Naive thymus-derived CD4-positive, alpha-beta T cell (primary cell): ENCODE data around the gene FCER1A. TPM values are rescaled to one million over a fixed set of nuclear protein-coding genes. Genes with fewer than 3 reads are reported as not detected.
A peak's percentile ranks its signal among the peaks of the same experiment; 100 is the strongest.

Experiments used
- ATAC-seq: fragments of 150-1000 bp; cut with Tn5 transposase; 2 replicates; pipeline ENCODE4 v1.10.0; 2021; ENCODE audit warnings: mild to moderate bottlenecking, moderate library complexity
- CTCF ChIA-PET: fragments of 350-600 bp; sonication (Branson Sonifier 250); formaldehyde crosslinking; loops from one replicate; lab custom pipeline; 2021; ENCODE audit warnings: antibody characterized with exemption; lab: Charles Lee
- POLR2A ChIA-PET: fragments of 350-600 bp; sonication (Branson Sonifier 250); formaldehyde crosslinking; loops from one replicate; lab custom pipeline; 2021; ENCODE audit warnings: antibody characterized with exemption, inconsistent platforms; lab: Charles Lee
- DNase-seq, 9 donors: peaks; one replicate each; pipeline versions ENCODE4 v3.0.0 to v3.0.0-alpha.2; 2020 to 2022; ENCODE audit warnings: mixed read lengths in 1 of 9
- H3K27ac ChIP-seq: one replicate; pipeline ENCODE4 v1.7.0; 2013; ENCODE audit warnings: mild to moderate bottlenecking, low read depth, low read length, moderate library complexity
- H3K27me3 ChIP-seq, 2 donors: one replicate each; pipeline ENCODE4 v1.7.0; 2013; ENCODE audit warnings: low read length in 2 of 2, mild to moderate bottlenecking in 2 of 2, moderate library complexity in 2 of 2; ENCODE audit not compliant: control insufficient read depth in 2 of 2, insufficient read depth in 2 of 2
- H3K36me3 ChIP-seq, 3 experiments: 1 replicate in 2 of 3; 2 replicates in 1 of 3; pipeline ENCODE4 v1.7.0; 2013; ENCODE audit warnings: low read length in 3 of 3, mild to moderate bottlenecking in 3 of 3, moderate library complexity in 1 of 3; ENCODE audit not compliant: insufficient read depth in 3 of 3, control insufficient read depth in 2 of 3
- H3K4me1 ChIP-seq, 2 donors: one replicate each; pipeline ENCODE4 v1.7.0; 2013; ENCODE audit warnings: low read length in 2 of 2, mild to moderate bottlenecking in 2 of 2, moderate library complexity in 1 of 2; ENCODE audit not compliant: control insufficient read depth in 2 of 2, insufficient read depth in 2 of 2
- H3K4me3 ChIP-seq: 2 replicates; pipeline ENCODE4 v1.7.0; 2013; ENCODE audit warnings: mild to moderate bottlenecking, low read length
- H3K9me3 ChIP-seq, 3 experiments: 1 replicate in 2 of 3; 2 replicates in 1 of 3; pipeline ENCODE4 v1.7.0; 2013; ENCODE audit warnings: low read length in 3 of 3; ENCODE audit not compliant: control insufficient read depth in 2 of 3
- H3K27ac Mint-ChIP-seq, 9 donors: one replicate each; pipeline ENCODE4 v1.8.0; 2020 to 2022; ENCODE audit warnings: mixed read lengths in 9 of 9, mild to moderate bottlenecking in 8 of 9, moderate library complexity in 5 of 9, inconsistent platforms in 2 of 9
- H3K27me3 Mint-ChIP-seq, 5 donors: one replicate each; pipeline ENCODE4 v1.8.0; 2021 to 2022; ENCODE audit warnings: mixed read lengths in 5 of 5, mild to moderate bottlenecking in 1 of 5
- H3K36me3 Mint-ChIP-seq, 5 donors: one replicate each; pipeline ENCODE4 v1.8.0; 2020 to 2022; ENCODE audit warnings: mixed read lengths in 5 of 5, mild to moderate bottlenecking in 3 of 5, inconsistent platforms in 1 of 5
- H3K4me1 Mint-ChIP-seq, 7 donors: one replicate each; pipeline ENCODE4 v1.8.0; 2020 to 2022; ENCODE audit warnings: mixed read lengths in 7 of 7, mild to moderate bottlenecking in 3 of 7, inconsistent platforms in 1 of 7
- H3K4me3 Mint-ChIP-seq, 10 donors: one replicate each; pipeline ENCODE4 v1.8.0; 2020 to 2022; ENCODE audit warnings: mild to moderate bottlenecking in 10 of 10, mixed read lengths in 10 of 10, moderate library complexity in 6 of 10, inconsistent platforms in 2 of 10
- H3K9me3 Mint-ChIP-seq, 11 donors: one replicate each; pipeline ENCODE4 v1.8.0; 2020 to 2022; ENCODE audit warnings: mixed read lengths in 11 of 11, mild to moderate bottlenecking in 4 of 11, inconsistent platforms in 1 of 11, moderate library complexity in 1 of 11
- intact Hi-C, 2 donors: fragments of 100-400 bp; cut with micrococcal nuclease; formaldehyde crosslinking; loops; one replicate each; pipeline ENCODE4 v1.15.1; 2023
- polyA plus RNA-seq, 2 donors: library from polyadenylated mRNA; unstranded; fragments of 300-500 nt; fragmentation: Illumina TruSeq; gene quantifications; one replicate each; pipeline ENCODE4 v1.2.3, GENCODE V29; 2021
- total RNA-seq, 6 experiments: library from RNA in 5 of 6; stranded (reverse) in 5 of 6; gene quantifications; 1 replicate in 5 of 6; 2 replicates in 1 of 6; pipeline ENCODE4 v1.2.3 and lab custom pipeline; 2021 to 2026

The FCER1A gene
- total and polyA plus RNA-seq, 7 experiments from 2014 or later: 0.19 to 43.5 (median 0.81) TPM; not detected in 2

GRCh38 chr1:159307346-159308020, 5.3 kb downstream of the FCER1A start:
- no peak overlapping the region for H3K27ac Mint-ChIP-seq
- H3K27me3 ChIP-seq: no peaks in the 10 kb centered on the region
- POLR2A ChIA-PET: no interaction called here
- H3K36me3 Mint-ChIP-seq: no peaks in the 10 kb centered on the region
- CTCF ChIA-PET: no interaction called here
- H3K36me3 ChIP-seq: no peaks in the 10 kb centered on the region
- ATAC-seq (peak; percentile 12), DNase-seq (no peak)
- peaks cover 0 to 5% (median 0%) of the 10 kb centered on the region in 11 donors for H3K9me3 Mint-ChIP-seq
- H3K4me3 ChIP-seq: no peak overlapping the region
- intact Hi-C loops: no loop called here
- H3K9me3 ChIP-seq: no peaks in the 10 kb centered on the region
- H3K4me1 Mint-ChIP-seq: no peaks in the 10 kb centered on the region
- H3K27ac ChIP-seq: no peak overlapping the region
- no peak overlapping the region for H3K4me3 Mint-ChIP-seq
- no peaks in the 10 kb centered on the region for H3K4me1 ChIP-seq
- H3K27me3 Mint-ChIP-seq: peaks cover 3 to 38% (median 28%) of the 10 kb centered on the region in 5 donors

GRCh38 chr1:159311679-159312078, 9.5 kb downstream of the FCER1A start:
- H3K36me3 ChIP-seq: no peaks in the 10 kb centered on the region
- POLR2A ChIA-PET: no interaction called here

GRCh38 chr1:159315381-159315780, 13.2 kb downstream of the FCER1A start:
- Mint-ChIP-seq H3K27ac (no peak overlapping the region), H3K27me3 (peaks cover 0 to 20% (median 18%) of the 10 kb centered on the region in 5 donors), H3K4me3 (no peak overlapping the region), H3K9me3 (peaks cover 0 to 5% (median 0%) of the 10 kb centered on the region in 11 donors), H3K36me3 (peaks cover 0 to 3% (median 0%) of the 10 kb centered on the region in 5 donors), H3K4me1 (peaks cover 0 to 2% (median 0%) of the 10 kb centered on the region in 7 donors)
- Histone ChIP-seq H3K4me3 (no peak overlapping the region), H3K36me3 (no peaks in the 10 kb centered on the region), H3K27ac (no peak overlapping the region), H3K27me3 (no peaks in the 10 kb centered on the region), H3K4me1 (no peaks in the 10 kb centered on the region), H3K9me3 (no peaks in the 10 kb centered on the region)
- ATAC-seq (peak; percentile 44), DNase-seq (no peak)
- ChIA-PET CTCF (no interaction called here), POLR2A (no interaction called here)
- intact Hi-C loops: no loop called here

More at GRCh38 chr1:159311679-159312078, 9.5 kb downstream of the FCER1A start:
- no peak for DNase-seq
- no peak overlapping the region for H3K4me3 Mint-ChIP-seq
- H3K9me3 Mint-ChIP-seq: peaks cover 0 to 5% (median 0%) of the 10 kb centered on the region in 11 donors
- no peak overlapping the region for H3K27ac Mint-ChIP-seq
- peaks cover 0 to 2% (median 0%) of the 10 kb centered on the region in 7 donors for H3K4me1 Mint-ChIP-seq
- Histone ChIP-seq H3K9me3 (no peaks in the 10 kb centered on the region), H3K27ac (no peak overlapping the region), H3K4me3 (no peak overlapping the region), H3K4me1 (no peaks in the 10 kb centered on the region), H3K27me3 (no peaks in the 10 kb centered on the region)
- peaks cover 0 to 3% (median 0%) of the 10 kb centered on the region in 5 donors for H3K36me3 Mint-ChIP-seq
- H3K27me3 Mint-ChIP-seq: peaks cover 3 to 25% (median 22%) of the 10 kb centered on the region in 5 donors
- CTCF ChIA-PET: no interaction called here
- intact Hi-C loops: no loop called here
- ATAC-seq: no peak

- Histone ChIP-seq H3K36me3 (no peaks in the 10 kb centered on the region), H3K4me1 (no peaks in the 10 kb centered on the region), H3K9me3 (no peaks in the 10 kb centered on the region), H3K27ac (no peak overlapping the region), H3K27me3 (no peaks in the 10 kb centered on the region), H3K4me3 (no peak overlapping the region)
- peaks cover 0 to 12% (median 4%) of the 10 kb centered on the region in 11 donors for H3K9me3 Mint-ChIP-seq
- DNase-seq (no peak), ATAC-seq (no peak)
- peaks cover 0 to 2% (median 0%) of the 10 kb centered on the region in 7 donors for H3K4me1 Mint-ChIP-seq
- ChIA-PET CTCF (no interaction called here), POLR2A (no interaction called here)
- peaks cover 0 to 25% (median 23%) of the 10 kb centered on the region in 5 donors for H3K27me3 Mint-ChIP-seq
- intact Hi-C loops: no loop called here
- H3K27ac Mint-ChIP-seq: no peak overlapping the region
- no peaks in the 10 kb centered on the region for H3K36me3 Mint-ChIP-seq
- no peak overlapping the region for H3K4me3 Mint-ChIP-seq
These were observed 16.8 kb downstream of the FCER1A start for GRCh38 chr1:159318784-159319551.

GRCh38 chr1:159334797-159335196, 32.7 kb downstream of the FCER1A start:
- H3K36me3 Mint-ChIP-seq: no peaks in the 10 kb centered on the region
- no peak for ATAC-seq
- intact Hi-C loops: no loop called here

GRCh38 chr1:159338018-159338417, 35.9 kb downstream of the FCER1A start:
- Mint-ChIP-seq H3K36me3 (no peaks in the 10 kb centered on the region), H3K9me3 (peaks cover 0 to 14% (median 3%) of the 10 kb centered on the region in 11 donors), H3K4me1 (no peaks in the 10 kb centered on the region), H3K27ac (no peak overlapping the region), H3K27me3 (peaks cover 0 to 21% (median 15%) of the 10 kb centered on the region in 5 donors), H3K4me3 (no peak overlapping the region)
- no peak overlapping the region for H3K4me3 ChIP-seq
- ChIA-PET POLR2A (no interaction called here), CTCF (no interaction called here)
- H3K4me1 ChIP-seq: no peaks in the 10 kb centered on the region
- H3K27me3 ChIP-seq: no peaks in the 10 kb centered on the region
- no peaks in the 10 kb centered on the region for H3K36me3 ChIP-seq
- no peaks in the 10 kb centered on the region for H3K9me3 ChIP-seq
- no peak for ATAC-seq
- intact Hi-C loops: no loop called here
- no peak overlapping the region for H3K27ac ChIP-seq
- DNase-seq: no peak

More at GRCh38 chr1:159334797-159335196, 32.7 kb downstream of the FCER1A start:
- Mint-ChIP-seq H3K9me3 (peaks cover 0 to 16% (median 4%) of the 10 kb centered on the region in 11 donors), H3K4me3 (no peak overlapping the region), H3K4me1 (no peaks in the 10 kb centered on the region), H3K27me3 (peaks cover 0 to 15% (median 10%) of the 10 kb centered on the region in 5 donors), H3K27ac (no peak overlapping the region)
- no peaks in the 10 kb centered on the region for H3K36me3 ChIP-seq
- H3K4me3 ChIP-seq: no peak overlapping the region
- no peaks in the 10 kb centered on the region for H3K4me1 ChIP-seq
- no peak overlapping the region for H3K27ac ChIP-seq
- H3K9me3 ChIP-seq: no peaks in the 10 kb centered on the region
- ChIA-PET POLR2A (no interaction called here), CTCF (no interaction called here)
- no peaks in the 10 kb centered on the region for H3K27me3 ChIP-seq
- DNase-seq: no peak
